HepG2 (cell line): ENCODE results near the gene SPNS3.

Source experiments
- AKNA ChIP-seq: sonication (generic); formaldehyde crosslinking; IDR thresholded peaks from 2 replicates; pipeline ENCODE4 v1.4.0; 2020; ENCODE audit warnings: missing genetic modification reagents, borderline replicate concordance
- CBX5 ChIP-seq: sonication (generic); formaldehyde crosslinking; IDR thresholded peaks from 2 replicates; pipeline ENCODE4 v1.4.0; 2020; ENCODE audit warnings: missing genetic modification reagents, borderline replicate concordance
- CTCF ChIP-seq: sonication (generic); formaldehyde crosslinking; IDR thresholded peaks from 2 replicates; pipeline ENCODE4 v1.5.0; 2020; ENCODE audit warnings: mild to moderate bottlenecking, missing genetic modification reagents, moderate library complexity
- ETS1 ChIP-seq: sonication (generic); formaldehyde crosslinking; IDR thresholded peaks from 2 replicates; pipeline ENCODE4 v1.4.0; 2020; ENCODE audit warnings: missing genetic modification reagents
- HDAC2 ChIP-seq: sonication (generic); formaldehyde crosslinking; IDR thresholded peaks from 2 replicates; pipeline ENCODE4 v1.4.0; 2020; ENCODE audit warnings: missing genetic modification reagents
- MIER2 ChIP-seq: IDR thresholded peaks from 2 replicates; pipeline ENCODE4 v1.6.1; 2016; ENCODE audit warnings: missing biosample characterization, missing genetic modification reagents
- NFYB ChIP-seq: sonication (generic); formaldehyde crosslinking; IDR thresholded peaks from 2 replicates; pipeline ENCODE4 v1.4.0; 2020; ENCODE audit warnings: missing genetic modification reagents
- SIN3A ChIP-seq: IDR thresholded peaks from 2 replicates; pipeline ENCODE4 v1.6.1; 2011; ENCODE audit warnings: low read depth, mild to moderate bottlenecking, control low read depth, low read length, borderline replicate concordance
- ZFP36L1 ChIP-seq: sonication (generic); formaldehyde crosslinking; IDR thresholded peaks from 2 replicates; pipeline ENCODE4 v1.8.0; 2022; ENCODE audit warnings: mild to moderate bottlenecking, missing genetic modification reagents, moderate library complexity
- ZNF546 ChIP-seq: sonication (generic); formaldehyde crosslinking; conservative IDR thresholded peaks from 2 replicates; pipeline ENCODE4 v1.8.1; 2023; ENCODE audit warnings: mild to moderate bottlenecking, missing genetic modification reagents
- ZNF574 ChIP-seq: sonication (generic); formaldehyde crosslinking; IDR thresholded peaks from 2 replicates; pipeline ENCODE4 v1.4.0; 2020; ENCODE audit warnings: missing genetic modification reagents
- ZNF577 ChIP-seq: sonication (generic); formaldehyde crosslinking; IDR thresholded peaks from 2 replicates; pipeline ENCODE4 v1.4.0; 2020; ENCODE audit warnings: mild to moderate bottlenecking, low read depth, missing genetic modification reagents, borderline replicate concordance

GRCh38 chr17:4498461-4499397 is 65.0 kb downstream of the SPNS3 start, which contains the start of gene SPNS2:
- no peak for TF ChIP-seq ZNF574 (CRISPR knock-in tag)
- TF ChIP-seq AKNA (CRISPR knock-in tag), result no peak
- TF ChIP-seq CTCF, result no peak
- no peak for TF ChIP-seq ZFP36L1
- no peak for TF ChIP-seq ETS1 (CRISPR knock-in tag)
- no peak for TF ChIP-seq SIN3A
- no peak for TF ChIP-seq HDAC2 (CRISPR knock-in tag)
- no peak for TF ChIP-seq NFYB (CRISPR knock-in tag)
- TF ChIP-seq ZNF577 (CRISPR knock-in tag), result no peak
- no peak for TF ChIP-seq ZNF546 (CRISPR knock-in tag)
- TF ChIP-seq MIER2, result no peak
- TF ChIP-seq CBX5 (CRISPR knock-in tag), result no peak
